Measurements from ENCODE around the gene ADIPOR2. TPM values are rescaled to one million over a fixed set of nuclear protein-coding genes. Genes with fewer than 3 reads are reported as not detected.

The ADIPOR2 gene
- total RNA-seq, 2 experiments from 2014 or later, result 51.7 to 52.6 TPM

DNA sequence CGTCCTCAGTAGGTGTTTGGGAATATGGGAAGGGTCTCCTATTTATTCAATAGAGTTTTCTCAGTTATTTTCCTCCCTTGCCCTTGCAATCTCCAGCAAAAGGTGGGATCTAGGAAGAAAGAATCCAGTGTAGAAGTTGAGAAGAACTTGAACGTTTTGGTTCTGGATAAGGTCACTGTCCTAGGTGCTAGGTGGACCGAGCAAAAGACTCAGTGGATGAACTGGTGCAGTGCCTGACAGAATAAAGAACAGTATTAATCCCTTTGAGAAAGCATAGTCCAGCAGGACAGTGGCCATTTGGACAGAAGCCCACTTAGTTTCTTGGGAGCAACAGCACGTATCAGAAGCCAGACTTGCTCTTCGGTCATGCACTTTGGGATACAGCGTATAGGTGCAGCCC is 96.8 kb downstream of the ADIPOR2 start:
- Mint-ChIP-seq H3K36me3 (ENCODE audit: low read depth) (peaks cover 11% of the 10 kb centered on the region), H3K27ac (no peak overlapping the region), H3K27me3 (no peaks in the 10 kb centered on the region), H3K4me1 (peaks cover 18% of the 10 kb centered on the region), H3K4me3 (no peak overlapping the region), H3K9me3 (ENCODE audit: low read depth) (no peaks in the 10 kb centered on the region)
- intact Hi-C loops (cut with DNase I, micrococcal nuclease), result no loop called here
- CTCF ChIA-PET, result interaction anchor here (0.6 to 6.3 kb wide), 3 partner anchors 135 to 1398 kb away, joined by 3 to 246 read pairs (median 16); no protein-coding TSS in a partner anchor
- no peak for ATAC-seq
- POLR2A ChIA-PET, result no interaction called here
- DNase-seq, result no peak

DNA sequence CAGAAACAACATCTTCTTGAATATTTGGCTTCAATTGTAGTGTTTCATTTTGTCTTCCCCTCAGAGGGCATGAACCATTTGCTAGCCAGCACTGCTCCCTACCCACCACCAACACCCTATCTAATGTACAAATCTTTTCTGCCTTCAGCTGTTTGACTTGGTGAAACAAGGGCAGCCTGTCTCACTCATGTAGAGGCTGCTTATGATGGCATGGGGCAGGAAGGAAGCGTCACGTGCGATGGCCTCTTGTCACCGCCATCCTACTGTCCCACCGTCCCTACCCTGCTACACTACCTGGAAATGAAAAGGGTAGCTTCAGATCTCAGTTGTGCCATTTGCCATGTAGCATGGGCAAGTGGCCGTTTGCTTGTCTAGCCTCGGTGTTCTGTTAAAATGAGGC is 99.6 kb downstream of the ADIPOR2 start:
- Mint-ChIP-seq H3K36me3 (ENCODE audit: low read depth) (peaks cover 4% of the 10 kb centered on the region), H3K4me3 (no peak overlapping the region), H3K4me1 (peaks cover 18% of the 10 kb centered on the region), H3K27ac (no peak overlapping the region), H3K9me3 (ENCODE audit: low read depth) (no peaks in the 10 kb centered on the region), H3K27me3 (no peaks in the 10 kb centered on the region)
- ChIA-PET CTCF (interaction anchor here (0.6 to 10.7 kb wide), 26 partner anchors 9 to 855 kb away, joined by 3 to 246 read pairs (median 5); partner anchors contain the start of gene ADIPOR2), POLR2A (interaction anchor here (1.3 kb wide), 1 partner anchor 138 kb away, joined by 4 read pairs; no protein-coding TSS in a partner anchor)
- ATAC-seq, result no peak
- intact Hi-C loops (cut with DNase I, micrococcal nuclease), result loop anchor here in 1 of 2 experiments (10.0 kb wide), 1 partner anchor 504 kb away; no protein-coding TSS in a partner anchor
- no peak for DNase-seq

DNA sequence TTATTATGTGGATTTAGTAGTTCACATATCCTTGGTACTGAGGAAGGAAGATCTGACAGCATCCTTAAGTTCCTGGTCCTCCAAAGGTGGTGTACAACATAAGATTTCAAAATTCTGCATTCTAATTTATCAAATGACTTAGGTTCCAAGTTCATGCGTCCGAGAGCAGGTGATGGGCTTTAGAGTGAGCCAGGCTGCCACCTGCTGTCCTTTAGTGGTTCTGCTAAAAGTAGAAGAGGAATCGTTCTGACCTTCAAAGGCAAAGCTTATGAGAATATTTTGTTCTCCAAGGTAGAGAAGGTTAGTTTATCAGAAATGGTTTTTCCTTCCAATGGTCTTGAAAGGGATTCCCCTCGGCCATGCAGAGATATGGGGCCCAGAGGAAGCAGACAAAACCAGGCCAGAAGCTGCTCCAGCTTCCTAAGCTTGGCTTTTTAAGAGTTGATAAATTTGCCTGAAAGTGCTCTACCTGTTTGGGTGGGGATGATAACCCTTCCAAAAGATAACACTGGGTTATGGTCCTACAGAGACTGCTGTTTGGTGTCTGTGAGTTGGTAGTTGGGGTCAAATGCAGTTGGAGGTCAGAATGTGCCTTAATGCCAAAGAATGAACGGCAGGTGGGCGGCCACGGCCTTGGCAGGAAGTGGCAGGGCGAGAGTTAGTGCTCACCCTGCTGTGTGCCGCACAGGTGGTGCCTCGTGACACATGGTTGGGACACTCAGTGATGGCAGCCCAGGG is 100.4 kb downstream of the ADIPOR2 start:
- CTCF ChIA-PET, result interaction anchor here (0.6 to 10.7 kb wide), 47 partner anchors 9 to 856 kb away, joined by 3 to 246 read pairs (median 4); partner anchors contain the start of gene ADIPOR2
- H3K9me3 Mint-ChIP-seq (ENCODE audit: low read depth), result no peaks in the 10 kb centered on the region
- no peaks in the 10 kb centered on the region for H3K27me3 Mint-ChIP-seq
- no peak overlapping the region for H3K4me3 Mint-ChIP-seq
- intact Hi-C loops (cut with DNase I, micrococcal nuclease), result loop anchor here (1.0 to 10.0 kb wide), 5 partner anchors 101 to 504 kb away; no protein-coding TSS in a partner anchor
- DNase-seq (peak; percentile 82), ATAC-seq (peak; percentile 45)
- POLR2A ChIA-PET, result interaction anchor here (0.8 to 1.3 kb wide), 3 partner anchors 37 to 138 kb away, joined by 3 to 4 read pairs (median 4); no protein-coding TSS in a partner anchor
- H3K27ac Mint-ChIP-seq, result peak overlapping the region; percentile 73
- peaks cover 18% of the 10 kb centered on the region for H3K4me1 Mint-ChIP-seq
- H3K36me3 Mint-ChIP-seq (ENCODE audit: low read depth), result no peaks in the 10 kb centered on the region

DNA sequence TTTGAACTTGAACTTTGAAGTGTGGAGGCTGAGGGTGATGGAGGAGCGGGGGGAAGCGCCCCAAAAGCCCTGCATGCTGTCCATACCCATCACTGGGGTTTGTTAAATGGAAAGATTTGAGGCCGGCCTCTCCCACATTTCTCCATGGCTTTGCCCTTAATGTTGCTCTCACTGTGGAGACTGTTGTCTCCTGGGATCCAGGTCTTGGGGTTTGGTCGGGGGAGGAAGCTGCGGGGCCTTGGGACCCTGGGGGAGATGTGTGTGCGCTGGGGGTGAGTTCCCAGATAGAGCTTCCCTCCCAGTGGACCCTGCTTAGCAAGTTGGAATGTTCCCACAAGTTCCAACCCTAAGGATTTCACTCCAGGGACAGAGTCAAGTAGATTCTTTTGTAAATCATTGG is 101.5 kb downstream of the ADIPOR2 start:
- Mint-ChIP-seq H3K4me3 (no peak overlapping the region), H3K36me3 (ENCODE audit: low read depth) (no peaks in the 10 kb centered on the region), H3K4me1 (peaks cover 18% of the 10 kb centered on the region), H3K27ac (peak overlapping the region; percentile 73), H3K27me3 (no peaks in the 10 kb centered on the region), H3K9me3 (ENCODE audit: low read depth) (no peaks in the 10 kb centered on the region)
- CTCF ChIA-PET, result interaction anchor here (0.7 to 10.7 kb wide), 9 partner anchors 12 to 242 kb away, joined by 3 to 246 read pairs (median 6); no protein-coding TSS in a partner anchor
- DNase-seq (no peak), ATAC-seq (no peak)
- intact Hi-C loops (cut with DNase I, micrococcal nuclease), result loop anchor here in 1 of 2 experiments (10.0 kb wide), 1 partner anchor 502 kb away; no protein-coding TSS in a partner anchor
- POLR2A ChIA-PET, result no interaction called here

DNA sequence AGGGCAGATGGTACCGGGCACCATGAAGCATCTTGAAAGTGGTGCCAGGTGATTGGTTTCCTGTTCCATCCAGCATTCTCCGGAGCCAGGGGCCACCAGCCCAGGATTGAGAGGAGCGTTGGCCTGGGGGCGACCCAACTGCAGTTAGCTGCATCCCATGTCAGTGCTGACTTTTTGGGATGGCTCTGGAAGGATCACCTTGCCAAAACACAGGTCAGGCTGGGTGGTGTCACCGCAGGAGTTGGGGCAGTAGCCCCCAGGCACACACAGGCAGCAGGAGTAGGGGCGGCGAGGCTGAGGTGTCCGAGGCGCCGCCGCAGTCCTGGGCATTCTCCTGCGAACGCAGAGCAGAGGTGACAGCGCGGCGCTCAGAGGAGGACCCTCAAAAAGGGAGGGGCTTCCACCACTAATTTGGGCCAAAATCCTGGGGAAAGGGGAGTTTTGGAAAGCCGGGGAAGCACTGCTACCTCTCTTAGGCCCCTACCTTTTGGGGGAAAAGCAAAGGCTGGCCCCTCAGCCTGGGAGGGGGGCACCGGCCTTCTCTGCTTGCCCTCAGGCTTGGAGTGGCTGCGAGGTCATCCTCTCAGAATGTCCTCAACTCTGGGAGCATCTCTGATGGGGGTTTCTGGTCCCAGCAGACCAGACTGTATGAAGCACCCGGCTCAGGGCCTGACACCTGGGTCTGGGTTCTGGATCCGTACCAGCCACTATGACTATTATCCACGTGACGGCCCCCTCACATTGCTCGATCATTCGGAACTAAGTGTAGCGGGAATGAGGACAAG is 102.7 kb downstream of the ADIPOR2 start:
- H3K9me3 Mint-ChIP-seq (ENCODE audit: low read depth), result no peaks in the 10 kb centered on the region
- no peak overlapping the region for H3K27ac Mint-ChIP-seq
- no peaks in the 10 kb centered on the region for H3K27me3 Mint-ChIP-seq
- H3K36me3 Mint-ChIP-seq (ENCODE audit: low read depth), result no peaks in the 10 kb centered on the region
- ATAC-seq, result no peak
- no peak for DNase-seq
- H3K4me3 Mint-ChIP-seq, result no peak overlapping the region
- intact Hi-C loops (cut with DNase I, micrococcal nuclease), result loop anchor here in 1 of 2 experiments (10.0 kb wide), 1 partner anchor 501 kb away; no protein-coding TSS in a partner anchor
- H3K4me1 Mint-ChIP-seq, result peaks cover 18% of the 10 kb centered on the region
- CTCF ChIA-PET, result interaction anchor here (0.8 to 10.7 kb wide), 6 partner anchors 135 to 160 kb away, joined by 3 to 246 read pairs (median 58); no protein-coding TSS in a partner anchor
- POLR2A ChIA-PET, result no interaction called here

DNA sequence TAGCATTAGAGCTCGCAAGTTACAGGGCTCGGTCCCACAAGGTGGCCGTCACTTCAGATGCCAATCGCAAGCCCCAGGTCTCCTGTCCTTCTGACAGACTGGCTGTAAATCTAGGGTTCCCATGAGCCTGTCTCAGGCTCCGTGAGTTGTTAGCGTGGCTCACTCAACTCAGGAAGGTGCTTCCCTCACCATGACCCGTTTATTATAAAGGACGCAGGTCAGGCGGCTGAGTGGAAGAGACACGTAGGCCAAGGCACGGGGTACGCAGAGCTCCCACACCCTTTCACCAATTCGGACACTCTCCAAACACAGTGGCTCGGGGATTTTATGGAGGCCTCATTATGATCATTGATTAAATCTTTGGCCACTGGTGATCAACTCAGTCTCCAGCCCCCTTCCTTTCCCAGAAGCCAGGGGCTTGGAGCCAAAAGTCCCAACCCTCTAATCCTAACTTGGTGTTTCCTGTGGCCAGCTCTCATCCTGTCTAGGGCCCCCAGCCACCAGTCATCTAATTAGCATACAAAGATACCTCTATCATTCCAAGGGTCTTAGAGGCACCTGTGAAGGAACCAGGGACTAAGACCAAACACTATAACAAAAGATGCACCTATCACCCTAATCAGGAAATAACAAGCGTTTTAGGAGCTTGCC is 103.7 kb downstream of the ADIPOR2 start:
- no peak for ATAC-seq
- no peaks in the 10 kb centered on the region for H3K27me3 Mint-ChIP-seq
- H3K9me3 Mint-ChIP-seq (ENCODE audit: low read depth), result no peaks in the 10 kb centered on the region
- H3K4me3 Mint-ChIP-seq, result no peak overlapping the region
- POLR2A ChIA-PET, result interaction anchor here (1.2 kb wide), 1 partner anchor 145 kb away, joined by 6 read pairs; no protein-coding TSS in a partner anchor
- DNase-seq, result no peak
- H3K36me3 Mint-ChIP-seq (ENCODE audit: low read depth), result no peaks in the 10 kb centered on the region
- CTCF ChIA-PET, result interaction anchor here (0.8 to 10.7 kb wide), 7 partner anchors 43 to 240 kb away, joined by 3 to 126 read pairs (median 3); no protein-coding TSS in a partner anchor
- peaks cover 19% of the 10 kb centered on the region for H3K4me1 Mint-ChIP-seq
- intact Hi-C loops (cut with DNase I, micrococcal nuclease), result loop anchor here (5.0 to 10.0 kb wide), 4 partner anchors 500 to 1018 kb away; partner anchors contain the start of gene ITFG2 (in 1 of the 2)
- no peak overlapping the region for H3K27ac Mint-ChIP-seq

DNA sequence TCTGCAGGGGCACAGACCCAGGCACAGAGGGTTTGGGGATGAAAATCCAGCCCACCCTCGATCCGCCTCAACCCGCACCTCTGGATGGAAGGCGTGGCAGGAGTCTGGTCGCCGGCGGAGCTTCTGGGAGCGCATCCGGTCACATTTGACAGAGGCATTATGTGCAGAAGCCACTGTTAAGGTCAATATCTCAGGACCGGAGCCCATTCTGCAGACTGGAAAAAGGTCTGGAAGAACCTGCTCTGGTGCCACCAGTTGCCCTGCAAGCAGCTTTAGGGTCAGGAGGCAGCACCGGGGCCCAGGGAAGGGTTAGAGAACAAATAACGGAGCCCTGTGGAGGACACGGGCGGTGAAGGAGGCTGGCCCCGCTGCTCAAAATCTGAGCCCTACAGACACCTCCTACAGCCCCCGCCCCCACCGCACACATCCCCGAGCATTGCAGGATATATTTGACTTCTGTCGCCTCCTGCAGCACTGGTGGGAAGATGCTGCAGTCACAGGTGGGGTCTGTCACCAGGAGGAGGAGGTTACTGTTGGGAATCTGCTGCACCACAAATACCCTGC is 104.4 kb downstream of the ADIPOR2 start:
- Mint-ChIP-seq H3K4me3 (peak overlapping the region; percentile 42), H3K36me3 (ENCODE audit: low read depth) (no peaks in the 10 kb centered on the region), H3K9me3 (ENCODE audit: low read depth) (no peaks in the 10 kb centered on the region), H3K4me1 (peaks cover 20% of the 10 kb centered on the region), H3K27me3 (no peaks in the 10 kb centered on the region), H3K27ac (peak overlapping the region; percentile 40)
- POLR2A ChIA-PET, result interaction anchor here (1.2 kb wide), 1 partner anchor 145 kb away, joined by 6 read pairs; no protein-coding TSS in a partner anchor
- DNase-seq, result no peak
- CTCF ChIA-PET, result interaction anchor here (0.6 to 10.7 kb wide), 13 partner anchors 44 to 788 kb away, joined by 3 to 126 read pairs (median 3); no protein-coding TSS in a partner anchor
- no peak for ATAC-seq
- intact Hi-C loops (cut with DNase I, micrococcal nuclease), result loop anchor here (5.0 to 10.0 kb wide), 4 partner anchors 499 to 1017 kb away; partner anchors contain the start of gene ITFG2 (in 1 of the 2)

DNA sequence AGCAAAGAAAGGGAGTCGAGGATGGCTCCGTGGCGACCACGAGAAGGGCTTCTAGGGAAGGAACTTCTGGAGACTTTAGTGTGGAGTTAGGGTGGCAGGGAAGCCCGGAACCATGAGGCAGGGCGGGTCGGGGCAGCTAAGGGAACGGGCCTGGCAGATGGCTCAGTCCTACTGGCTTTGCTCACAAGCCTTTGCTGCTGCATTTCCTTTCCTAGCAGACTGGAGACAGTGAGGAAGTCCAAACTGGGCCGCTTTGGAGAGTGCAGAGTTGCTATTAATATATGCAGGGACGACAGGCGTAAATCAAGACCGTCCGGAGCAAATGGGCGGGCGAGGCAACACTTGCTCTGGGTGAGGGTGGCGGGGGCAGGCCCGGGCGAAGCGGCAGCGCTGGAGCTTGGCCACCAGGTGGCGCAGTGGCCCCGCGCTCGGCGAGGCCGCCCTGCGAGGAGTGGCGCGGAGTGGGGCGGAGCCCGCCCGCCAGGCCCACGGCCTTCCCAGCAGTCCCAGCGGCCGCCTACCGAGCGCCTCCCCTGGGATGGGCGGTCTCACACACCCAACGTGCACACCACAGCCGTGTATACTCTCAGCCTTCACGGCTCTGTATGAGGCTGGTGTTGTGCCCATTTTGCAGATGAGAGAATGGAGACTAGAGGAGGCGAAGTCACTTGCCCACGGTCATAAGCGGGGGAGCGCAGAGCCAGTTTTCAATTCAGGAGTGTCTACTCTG is 105.1 kb downstream of the ADIPOR2 start:
- H3K27ac Mint-ChIP-seq, result peak overlapping the region; percentile 86
- DNase-seq (peak; percentile 97), ATAC-seq (peak; percentile 97)
- CTCF ChIA-PET, result interaction anchor here (0.6 to 10.7 kb wide), 16 partner anchors 9 to 787 kb away, joined by 3 to 126 read pairs (median 3); no protein-coding TSS in a partner anchor
- H3K36me3 Mint-ChIP-seq (ENCODE audit: low read depth), result no peaks in the 10 kb centered on the region
- H3K27me3 Mint-ChIP-seq, result no peaks in the 10 kb centered on the region
- intact Hi-C loops (cut with DNase I, micrococcal nuclease), result loop anchor here (1.0 to 10.0 kb wide), 12 partner anchors 8 to 1016 kb away; partner anchors contain the start of genes DCP1B (in 1 of the 2) and ITFG2 (in 1 of the 2)
- no peaks in the 10 kb centered on the region for H3K9me3 Mint-ChIP-seq (ENCODE audit: low read depth)
- POLR2A ChIA-PET, result interaction anchor here (1.2 kb wide), 1 partner anchor 144 kb away, joined by 6 read pairs; no protein-coding TSS in a partner anchor
- H3K4me3 Mint-ChIP-seq, result peak overlapping the region; percentile 83
- H3K4me1 Mint-ChIP-seq, result peaks cover 15% of the 10 kb centered on the region

DNA sequence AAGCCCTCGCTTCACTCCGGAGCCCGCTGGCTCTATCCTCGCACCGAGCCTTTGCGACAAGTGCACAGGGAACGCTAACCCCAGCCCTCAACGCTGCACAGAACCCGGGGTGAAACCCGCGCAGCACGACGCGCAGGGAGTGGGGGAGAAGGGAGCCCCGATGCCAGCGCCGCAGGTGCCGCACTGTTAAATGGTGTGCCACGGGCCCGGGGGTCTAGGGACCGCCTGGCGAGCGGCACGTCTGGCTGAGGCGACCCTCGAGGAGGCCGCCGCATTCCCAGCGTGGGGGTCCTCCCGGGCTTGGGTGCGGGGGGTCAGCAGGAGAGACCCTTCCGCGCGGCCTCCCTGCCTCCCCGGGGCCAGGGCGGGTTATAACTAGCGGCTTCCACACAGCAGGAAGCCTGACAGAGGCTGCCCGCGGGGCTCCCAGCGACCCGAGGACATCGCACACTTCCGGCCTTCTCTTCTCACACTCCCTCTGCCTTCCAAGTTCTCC is 105.7 kb downstream of the ADIPOR2 start:
- Mint-ChIP-seq H3K27ac (peak overlapping the region; percentile 87), H3K4me3 (peak overlapping the region; percentile 83), H3K4me1 (peaks cover 8% of the 10 kb centered on the region), H3K27me3 (no peaks in the 10 kb centered on the region), H3K9me3 (ENCODE audit: low read depth) (no peaks in the 10 kb centered on the region), H3K36me3 (ENCODE audit: low read depth) (no peaks in the 10 kb centered on the region)
- CTCF ChIA-PET, result interaction anchor here (0.6 to 10.7 kb wide), 9 partner anchors 10 to 217 kb away, joined by 3 to 126 read pairs (median 3); no protein-coding TSS in a partner anchor
- peak; percentile 67 for DNase-seq
- ATAC-seq, result peak; percentile 27
- POLR2A ChIA-PET, result no interaction called here
- intact Hi-C loops (cut with DNase I, micrococcal nuclease), result loop anchor here (1.0 to 10.0 kb wide), 12 partner anchors 8 to 1016 kb away; partner anchors contain the start of genes DCP1B (in 1 of the 2) and ITFG2 (in 1 of the 2)

All from activated CD4-positive, alpha-beta T cell treated with anti-CD3 and anti-CD28 coated beads for 36 hours (primary cell).